Colon (tissue), 2 donors: ENCODE measurements around the gene STIM1.
"Not testable (repeated sequence)": the region's sequence is repeated elsewhere in the genome, so short reads cannot be mapped to it uniquely, and the experiment has no call there.

Experiments
- FAIRE-seq: peaks from 2 replicates; lab custom pipeline; 2012; peaks lifted over from hg19 to GRCh38; lab: Jason Lieb, UNC
- donor health status: control.
- donor health status: control.

The STIM1 gene

DNA sequence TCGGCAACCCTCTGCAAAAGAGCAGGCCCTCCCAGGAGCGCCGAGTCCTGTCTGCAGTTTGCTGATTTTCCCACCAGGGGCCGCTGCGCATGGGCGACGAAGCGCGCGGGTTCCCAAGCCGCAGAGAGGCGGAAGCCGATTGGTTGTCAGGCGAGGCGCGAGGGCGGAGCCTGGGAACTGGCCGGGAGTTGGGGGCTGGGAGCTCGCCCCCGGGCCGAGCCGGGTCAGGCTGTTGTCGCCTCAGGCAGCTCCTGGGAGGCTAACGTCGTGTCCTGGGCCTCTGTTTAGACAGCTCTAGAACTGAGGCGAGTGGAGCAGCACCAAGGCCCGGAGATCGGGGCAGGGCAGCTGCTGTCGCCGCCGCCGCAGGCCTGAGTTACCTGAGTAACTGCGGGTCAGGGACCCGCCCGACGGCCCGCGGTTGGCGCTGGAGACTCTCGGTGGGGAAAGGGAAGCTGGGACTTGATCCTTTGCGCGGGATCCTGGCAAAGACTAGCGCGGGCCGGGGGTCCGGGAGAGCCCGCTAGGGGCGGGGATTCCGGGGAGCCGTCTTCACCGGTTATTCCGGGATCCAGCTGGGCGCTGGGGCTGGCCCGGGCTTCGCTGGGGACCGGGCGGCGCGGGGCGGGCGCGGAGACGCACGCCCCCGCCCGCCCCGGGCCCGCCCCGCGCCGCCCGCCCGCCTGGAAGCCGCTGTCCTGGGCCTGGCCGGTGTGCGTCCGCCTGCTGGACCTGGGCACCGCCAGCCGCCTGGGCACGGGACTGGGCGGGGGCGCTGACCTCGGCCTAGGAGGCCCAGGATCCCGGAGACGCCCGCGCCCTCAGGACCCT is at the start of gene STIM1:
Gene STIM1 (plus strand): TSS at position 688 of the 831 bp plus-strand sequence. CDS start 607 bp downstream, outside the sequence.
- no peak for FAIRE-seq

DNA sequence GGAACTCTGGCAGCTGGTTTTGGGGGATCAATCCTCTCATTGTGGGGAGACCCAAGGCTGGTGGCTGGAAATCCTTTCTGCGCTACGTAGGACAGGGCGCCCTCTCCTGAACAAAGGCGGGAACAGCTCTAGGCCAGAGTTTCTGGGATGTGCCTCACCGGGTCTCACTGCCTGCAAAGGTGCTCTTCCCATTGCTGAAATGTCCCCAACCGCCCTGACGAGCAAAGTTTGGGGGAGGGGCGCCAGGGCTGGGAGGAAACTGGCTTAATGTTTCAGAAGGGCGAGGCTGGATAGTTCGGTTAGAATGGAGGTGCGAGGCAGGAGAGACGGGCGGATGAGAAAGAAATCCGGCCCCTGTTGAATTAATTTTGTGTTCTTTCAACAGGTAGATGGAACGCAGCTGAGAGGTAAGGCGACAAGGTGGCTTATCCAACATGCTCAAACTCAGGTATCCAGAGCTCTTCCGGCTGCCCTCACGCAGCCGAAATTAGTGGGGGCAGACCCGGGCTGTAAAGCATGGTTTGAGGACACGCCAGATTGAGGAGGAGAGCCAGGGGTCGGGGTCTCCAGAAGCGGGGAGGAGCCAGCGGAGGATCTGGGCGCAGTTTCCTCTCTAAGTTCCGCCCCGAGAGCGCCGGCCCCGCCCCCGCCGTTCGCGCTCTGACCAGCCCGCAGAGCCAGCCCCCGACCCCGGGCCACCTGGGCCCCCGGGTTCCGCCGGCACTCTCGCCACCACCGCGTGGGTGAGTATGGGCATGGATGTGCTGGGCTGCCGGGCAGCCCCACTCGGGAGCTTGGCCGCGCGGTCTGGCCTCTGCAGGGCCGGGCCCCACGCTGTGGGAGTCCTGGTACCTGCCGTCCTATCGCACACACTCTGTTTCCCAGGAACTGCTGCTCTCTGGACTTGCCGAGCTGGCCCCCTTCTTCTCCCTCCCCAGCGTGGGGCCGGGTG is 47.3 kb upstream of the STIM1 start, which contains the start of gene PGAP2:
Gene PGAP2 (plus strand): TSS at position 652 of the 952 bp plus-strand sequence. CDS start 2,700 bp downstream, outside the sequence.
- FAIRE-seq = no peak

DNA sequence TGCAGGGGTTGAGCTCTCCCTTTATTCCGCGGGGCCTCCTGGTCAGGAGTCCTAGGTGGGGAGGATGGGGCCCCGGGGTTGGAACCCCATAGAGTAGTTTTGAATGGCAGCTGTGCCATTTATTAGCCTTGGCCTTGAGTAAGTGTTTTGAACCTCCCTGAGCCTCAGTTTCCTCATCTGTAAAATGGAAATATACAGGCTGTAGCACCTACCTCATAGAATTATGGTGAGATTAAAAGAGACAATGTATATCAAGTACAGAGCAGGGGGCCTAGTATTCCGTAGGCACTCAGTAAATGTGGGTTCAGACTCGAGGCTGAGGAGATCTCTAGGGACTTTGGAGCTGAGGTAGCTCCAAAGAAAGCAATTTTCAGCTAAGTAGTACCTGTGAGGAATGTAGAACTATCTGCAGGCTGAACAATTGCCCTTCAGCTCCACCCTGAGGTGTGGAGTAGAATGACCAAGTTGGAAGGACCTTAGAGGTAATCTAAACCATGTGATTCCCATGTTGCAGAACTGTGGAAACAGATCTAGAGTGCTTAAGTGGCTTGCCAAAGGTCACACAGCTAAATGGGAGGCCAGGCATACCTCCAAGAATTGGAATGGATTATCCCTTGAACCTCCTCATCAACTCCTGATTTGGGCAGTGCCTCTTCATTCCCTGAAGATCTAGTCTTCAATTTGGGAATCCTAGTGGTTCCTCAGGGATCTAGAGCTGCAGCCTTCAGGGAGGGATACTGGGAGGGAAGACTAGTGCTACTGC is 46.4 kb upstream of the STIM1 start:
- FAIRE-seq = no peak

DNA sequence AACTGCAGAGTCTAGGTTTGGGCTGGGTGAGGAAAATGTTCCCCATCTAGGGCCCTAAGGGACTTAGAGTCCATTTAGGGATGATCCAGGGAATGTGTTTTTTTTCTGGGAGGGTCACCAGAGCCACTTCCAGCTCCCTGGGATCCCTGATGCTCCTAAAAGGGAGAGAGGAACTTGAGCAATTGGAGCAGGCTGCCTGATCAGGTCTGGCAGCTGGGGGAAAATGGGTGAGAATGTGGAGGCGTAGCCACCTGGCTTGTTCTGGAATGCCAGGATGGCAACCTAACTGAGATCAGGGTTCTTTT is 45.9 kb upstream of the STIM1 start:
- no peak for FAIRE-seq

DNA sequence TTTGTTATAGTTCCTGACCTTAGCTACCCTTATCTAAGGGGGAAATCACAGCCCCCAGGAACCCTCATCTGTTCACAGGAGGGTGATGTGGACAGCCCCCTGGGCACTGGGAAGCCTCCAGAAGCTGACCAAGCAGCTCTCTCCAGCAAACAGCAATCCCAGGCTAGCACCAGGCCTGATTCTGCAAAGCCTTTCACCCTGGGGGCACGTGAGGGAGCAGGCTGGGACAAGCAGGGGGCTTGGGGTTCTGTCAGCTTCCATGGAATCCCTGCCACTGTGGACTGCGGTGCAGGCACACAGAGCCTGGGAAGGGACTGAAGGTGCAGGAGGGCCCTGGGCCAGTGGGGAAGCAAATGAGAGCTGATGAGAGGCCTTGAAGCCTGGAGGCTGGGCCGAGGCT is 45.0 kb upstream of the STIM1 start:
- no peak for FAIRE-seq

DNA sequence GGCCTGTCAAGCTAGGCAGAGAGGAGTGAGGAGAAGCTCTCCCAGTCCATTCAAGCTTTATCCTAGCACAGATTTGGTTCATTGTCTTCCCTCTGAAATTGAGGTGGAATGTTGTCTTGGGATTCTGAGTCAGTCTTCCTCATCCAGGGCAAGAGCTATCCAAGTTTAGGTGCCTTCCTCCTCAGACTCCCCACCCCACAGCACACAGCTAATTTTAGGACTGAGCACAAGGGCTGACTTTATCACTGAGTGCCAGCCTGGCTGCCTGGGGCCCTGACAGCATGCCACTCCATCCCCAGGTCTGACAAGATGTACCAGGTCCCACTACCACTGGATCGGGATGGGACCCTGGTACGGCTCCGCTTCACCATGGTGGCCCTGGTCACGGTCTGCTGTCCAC is 44.5 kb upstream of the STIM1 start:
- FAIRE-seq = no peak

DNA sequence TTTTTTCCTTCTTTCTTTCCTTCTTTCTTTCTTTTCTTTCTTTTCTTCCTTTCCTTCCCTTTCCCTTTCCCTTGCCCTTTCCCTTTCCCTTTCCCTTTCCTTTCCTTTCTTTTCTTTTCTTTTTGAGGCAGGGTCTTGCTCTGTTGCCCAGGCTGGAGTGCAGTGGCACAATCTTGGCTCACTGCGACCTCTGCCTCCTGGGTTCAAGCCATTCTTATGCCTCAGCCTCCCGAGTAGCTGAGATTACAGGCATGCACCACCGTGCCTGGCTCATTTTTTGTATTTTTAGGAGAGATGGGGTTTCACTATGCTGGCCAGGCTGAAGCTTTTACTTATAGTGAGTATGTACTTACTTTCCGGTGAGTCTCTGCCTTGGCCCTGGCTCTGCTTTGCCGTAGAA is 40.6 kb upstream of the STIM1 start:
- not testable (repeated sequence) for FAIRE-seq

DNA sequence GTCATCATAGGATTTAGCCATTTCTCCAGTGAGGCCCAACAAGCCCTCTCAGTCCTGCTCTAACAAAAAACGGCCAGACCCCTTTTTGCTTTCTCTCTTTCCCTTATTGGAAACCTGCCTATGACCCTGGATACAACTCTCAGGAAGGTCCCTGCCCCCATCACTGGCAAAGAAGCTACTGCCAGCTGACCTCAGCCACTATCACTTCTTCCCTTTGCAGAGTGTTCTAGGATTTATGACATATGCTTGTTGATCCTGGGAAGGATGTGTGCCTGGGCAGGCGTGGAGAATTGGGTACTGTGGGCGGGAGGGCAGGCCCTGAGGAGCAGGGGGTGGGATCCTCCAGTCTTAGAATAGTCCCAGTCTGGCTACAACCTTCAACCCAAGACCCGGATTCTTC is 39.6 kb upstream of the STIM1 start:
- no peak for FAIRE-seq

DNA sequence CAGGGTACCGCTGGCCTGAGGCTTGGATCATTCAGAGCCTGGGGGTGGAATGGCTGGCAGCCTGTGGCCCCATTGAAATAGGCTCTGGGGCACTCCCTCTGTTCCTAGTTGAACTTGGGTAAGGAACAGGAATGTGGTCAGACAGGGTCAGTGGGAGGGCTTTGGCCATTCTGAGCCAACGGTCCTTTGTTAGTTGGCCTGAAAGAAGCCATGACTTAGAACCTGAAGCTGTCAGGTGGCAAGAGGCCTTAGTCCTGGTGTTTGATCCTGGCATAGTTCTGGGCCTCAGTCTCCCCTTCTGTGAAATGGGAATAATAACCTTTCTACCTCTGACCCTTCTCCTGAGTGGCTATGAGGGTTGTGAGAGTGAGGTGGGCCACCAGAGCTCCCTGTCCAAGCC is 38.8 kb upstream of the STIM1 start:
- no peak for FAIRE-seq

DNA sequence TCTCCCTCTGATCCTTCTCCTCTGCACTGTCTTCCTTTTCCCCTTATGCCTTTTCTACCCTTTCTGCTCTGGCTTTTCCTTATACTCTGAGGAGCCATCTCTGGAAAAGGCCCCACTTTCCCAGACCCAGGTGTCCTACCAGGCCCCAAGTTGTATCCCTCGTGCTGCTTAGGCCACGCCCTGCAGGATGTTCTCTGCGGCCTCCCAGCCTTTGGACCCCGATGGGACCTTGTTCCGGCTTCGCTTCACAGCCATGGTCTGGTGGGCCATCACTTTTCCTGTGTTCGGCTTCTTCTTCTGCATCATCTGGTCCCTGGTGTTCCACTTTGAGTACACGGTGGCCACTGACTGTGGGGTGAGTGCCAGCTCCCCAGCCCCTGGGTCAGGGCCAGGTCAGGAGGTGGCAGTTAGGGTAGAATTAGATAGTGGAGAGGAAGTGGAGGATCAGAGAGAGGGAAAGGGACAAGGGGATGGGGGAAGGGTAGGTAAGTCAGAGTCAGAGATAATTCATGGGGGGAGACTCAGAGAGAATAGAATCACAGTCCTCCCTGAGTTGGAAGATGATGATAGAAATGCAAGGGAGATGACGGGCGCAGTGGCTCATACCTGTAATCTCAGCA is 38.2 kb upstream of the STIM1 start:
- FAIRE-seq = no peak

DNA sequence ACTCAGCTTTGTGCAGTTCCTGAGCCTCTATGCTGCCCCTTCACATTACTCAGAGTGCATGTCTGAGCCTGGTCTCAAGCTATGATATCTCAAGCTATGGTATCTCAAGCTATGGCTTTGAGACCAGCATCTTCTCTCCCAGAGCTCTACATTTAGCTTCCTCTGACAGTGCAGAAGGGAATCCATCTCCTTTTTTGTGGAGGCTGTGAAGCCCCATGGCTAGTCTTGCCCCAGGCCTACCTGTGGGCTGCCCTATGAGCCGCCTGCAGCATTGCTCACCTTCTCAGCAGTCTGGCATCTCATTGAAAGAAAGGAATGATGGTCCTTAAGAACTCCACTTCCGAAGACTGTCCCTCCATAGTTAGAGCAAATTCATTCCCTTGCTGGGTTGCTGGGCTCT is 34.5 kb upstream of the STIM1 start:
- no peak for FAIRE-seq

DNA sequence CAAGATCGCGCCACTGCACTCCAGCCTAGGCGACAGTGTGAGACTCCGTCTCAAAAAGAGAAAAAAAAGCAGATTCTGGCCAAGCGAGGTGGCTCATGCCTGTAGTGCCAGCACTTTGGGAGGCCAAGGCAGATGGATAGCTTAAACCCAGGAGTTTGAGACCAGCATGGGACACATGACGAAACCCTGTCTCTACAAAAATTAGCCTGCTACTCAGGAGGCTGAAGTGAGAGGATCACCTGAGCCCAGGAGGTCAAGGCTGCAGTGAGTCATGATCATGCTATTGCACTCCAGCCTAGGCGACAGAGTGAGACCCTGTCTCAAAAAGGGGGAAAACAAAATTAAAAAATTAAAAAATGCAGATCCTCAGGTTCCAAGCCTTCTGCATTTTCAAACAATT is 33.2 kb upstream of the STIM1 start:
- no peak for FAIRE-seq

DNA sequence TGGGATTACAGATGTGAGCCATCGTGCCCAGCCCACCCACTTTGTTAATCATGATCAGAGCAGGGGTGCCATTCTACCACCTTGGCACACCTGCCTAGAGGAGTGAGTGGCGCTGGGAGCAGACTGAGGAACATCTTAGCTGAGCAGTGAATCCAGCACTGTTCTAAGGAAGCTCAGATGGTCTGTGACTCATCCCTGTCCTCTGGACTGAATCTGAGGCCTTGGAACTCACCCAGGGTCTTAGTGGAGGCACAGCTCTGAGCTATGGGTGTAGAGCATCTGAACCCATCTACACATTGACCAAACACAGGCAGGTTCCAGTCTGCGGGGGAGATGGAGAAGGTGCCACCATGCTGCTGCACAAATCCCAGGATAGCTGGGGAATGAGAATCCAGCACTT is 32.2 kb upstream of the STIM1 start:
- no peak for FAIRE-seq

DNA sequence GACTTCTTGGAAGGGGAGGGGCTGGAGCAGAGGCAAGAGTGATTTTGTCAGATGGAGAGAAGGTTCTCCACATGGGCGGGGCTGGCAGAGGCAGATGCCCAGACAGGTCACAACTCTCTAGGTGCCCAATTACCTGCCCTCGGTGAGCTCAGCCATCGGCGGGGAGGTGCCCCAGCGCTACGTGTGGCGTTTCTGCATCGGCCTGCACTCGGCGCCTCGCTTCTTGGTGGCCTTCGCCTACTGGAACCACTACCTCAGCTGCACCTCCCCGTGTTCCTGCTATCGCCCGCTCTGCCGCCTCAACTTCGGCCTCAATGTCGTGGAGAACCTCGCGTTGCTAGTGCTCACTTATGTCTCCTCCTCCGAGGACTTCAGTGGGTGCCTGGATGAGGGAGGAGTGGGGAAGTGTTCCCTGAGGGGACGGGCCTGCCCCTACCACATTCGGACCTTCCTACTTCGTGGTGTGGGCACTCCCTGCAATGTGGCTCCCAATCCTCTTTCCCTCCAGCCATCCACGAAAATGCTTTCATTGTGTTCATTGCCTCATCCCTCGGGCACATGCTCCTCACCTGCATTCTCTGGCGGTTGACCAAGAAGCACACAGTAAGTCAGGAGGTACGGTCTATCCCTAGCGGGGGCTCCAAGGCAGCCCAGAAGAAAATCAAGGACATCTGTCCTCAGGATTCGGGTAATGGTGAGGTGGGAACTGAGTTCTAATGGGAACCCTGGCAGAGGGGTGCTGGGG is 31.5 kb upstream of the STIM1 start:
- no peak for FAIRE-seq

DNA sequence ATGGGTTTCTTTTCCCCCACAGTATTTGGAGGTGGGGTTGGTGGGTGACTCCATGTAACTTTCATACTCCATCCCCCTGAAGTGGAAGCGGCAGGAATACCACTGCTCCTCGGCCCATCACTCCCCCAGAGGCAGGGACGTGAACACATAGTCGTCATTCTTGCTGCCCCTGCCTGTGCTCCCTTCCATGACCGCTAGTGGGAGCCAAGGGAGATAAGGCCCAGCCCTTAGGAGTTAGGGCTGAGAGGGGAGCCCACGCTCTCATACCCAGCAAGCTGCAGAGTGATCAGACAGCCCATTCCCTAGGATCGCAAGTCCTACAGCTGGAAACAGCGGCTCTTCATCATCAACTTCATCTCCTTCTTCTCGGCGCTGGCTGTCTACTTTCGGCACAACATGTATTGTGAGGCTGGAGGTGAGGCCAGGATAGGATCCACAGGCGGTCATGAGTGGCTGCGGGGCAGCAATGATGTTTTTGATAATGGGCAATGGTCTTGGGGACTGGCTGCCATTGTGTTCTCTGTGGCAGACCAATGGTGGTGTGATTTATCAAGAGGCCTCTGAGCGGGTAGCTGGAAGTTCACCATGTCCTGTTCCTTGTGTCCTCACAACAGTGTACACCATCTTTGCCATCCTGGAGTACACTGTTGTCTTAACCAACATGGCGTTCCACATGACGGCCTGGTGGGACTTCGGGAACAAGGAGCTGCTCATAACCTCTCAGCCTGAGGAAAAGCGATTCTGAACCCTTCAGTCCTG is 30.6 kb upstream of the STIM1 start:
- FAIRE-seq = no peak

DNA sequence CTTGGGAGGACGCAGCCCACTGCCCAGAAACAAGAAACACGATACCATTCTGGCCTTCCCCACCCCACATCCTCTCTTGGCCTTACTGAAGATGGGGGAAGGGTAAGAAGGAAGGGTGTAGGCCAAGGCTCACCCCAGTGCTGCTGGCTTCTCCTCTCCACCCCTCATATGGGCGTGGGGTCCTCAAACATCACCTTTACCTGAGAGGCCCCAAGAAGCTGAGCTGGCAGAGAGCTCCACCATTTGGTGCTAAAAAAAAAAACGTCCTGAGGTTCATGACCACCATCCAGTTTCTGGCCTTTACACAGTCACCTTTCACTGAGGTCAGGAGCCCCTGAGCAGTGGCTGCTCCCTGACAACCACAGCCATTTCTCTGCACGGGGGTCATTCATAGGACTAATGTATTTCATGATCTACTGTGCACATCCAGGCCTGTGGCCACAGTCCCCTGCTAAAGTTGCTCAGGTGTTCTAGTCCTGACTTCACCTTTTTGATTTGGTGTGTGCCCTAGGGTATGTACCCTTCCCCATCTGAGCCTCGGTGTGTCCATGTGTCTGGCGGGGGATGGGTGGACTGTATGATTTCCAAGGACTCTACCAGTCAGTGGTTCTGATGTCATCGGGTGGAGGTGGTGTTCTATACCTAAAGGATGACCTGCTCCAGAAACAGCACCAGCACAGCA is 29.9 kb upstream of the STIM1 start:
- FAIRE-seq = no peak

DNA sequence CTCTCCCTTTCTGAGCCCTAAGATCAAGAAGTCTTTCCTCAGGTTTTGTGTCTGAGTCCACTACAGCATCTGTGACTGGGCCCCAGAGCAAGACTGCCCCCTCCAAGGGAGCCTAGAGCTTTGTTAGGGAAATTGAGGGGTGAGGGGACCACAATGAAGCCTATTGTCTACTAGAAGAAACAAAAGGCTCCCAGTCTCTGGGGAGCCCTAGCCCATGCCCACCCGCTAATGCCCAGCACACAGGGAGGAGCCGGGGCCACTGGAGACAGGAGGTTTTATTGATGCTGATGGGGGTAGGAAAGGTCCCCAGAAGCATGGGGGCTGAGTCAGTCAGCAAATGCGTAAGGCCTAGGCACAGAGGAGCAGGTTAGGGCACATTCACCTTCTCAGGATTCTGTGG is 28.7 kb upstream of the STIM1 start:
- no peak for FAIRE-seq

DNA sequence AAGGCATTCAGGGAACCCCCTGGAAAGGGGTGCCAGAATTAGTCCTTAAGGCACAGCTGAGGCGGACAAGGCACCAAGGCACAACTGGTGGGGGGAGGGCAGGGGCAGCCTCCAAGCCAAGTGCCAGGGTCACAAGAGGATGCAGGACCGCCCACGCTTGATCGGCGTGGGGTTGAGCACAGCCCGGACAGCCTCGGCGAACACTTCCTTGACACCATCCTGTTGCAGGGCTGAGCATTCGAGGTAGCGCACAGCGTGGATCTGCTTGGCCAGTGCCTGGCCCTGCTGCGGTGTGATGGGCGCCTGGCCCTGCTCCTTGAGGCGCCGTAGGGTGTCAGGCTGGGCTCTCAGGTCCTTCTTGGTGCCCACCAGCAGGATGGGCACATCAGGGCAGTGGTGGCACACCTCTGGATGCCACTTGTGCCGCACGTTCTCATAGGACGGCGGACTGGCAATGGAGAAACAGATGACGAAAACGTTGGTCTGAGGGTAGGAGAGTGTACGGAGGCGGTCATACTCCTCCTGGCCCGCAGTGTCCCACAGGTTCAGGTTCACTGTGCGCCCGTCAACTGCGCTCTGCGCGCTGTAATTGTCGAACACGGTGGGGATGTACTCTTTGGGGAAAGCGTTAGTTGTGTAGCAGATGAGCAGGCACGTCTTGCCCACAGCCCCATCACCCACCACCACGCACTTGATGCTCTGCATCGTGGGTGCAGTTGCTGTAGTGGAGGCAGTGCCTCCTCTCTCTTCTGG is 27.9 kb upstream of the STIM1 start:
- FAIRE-seq = no peak

DNA sequence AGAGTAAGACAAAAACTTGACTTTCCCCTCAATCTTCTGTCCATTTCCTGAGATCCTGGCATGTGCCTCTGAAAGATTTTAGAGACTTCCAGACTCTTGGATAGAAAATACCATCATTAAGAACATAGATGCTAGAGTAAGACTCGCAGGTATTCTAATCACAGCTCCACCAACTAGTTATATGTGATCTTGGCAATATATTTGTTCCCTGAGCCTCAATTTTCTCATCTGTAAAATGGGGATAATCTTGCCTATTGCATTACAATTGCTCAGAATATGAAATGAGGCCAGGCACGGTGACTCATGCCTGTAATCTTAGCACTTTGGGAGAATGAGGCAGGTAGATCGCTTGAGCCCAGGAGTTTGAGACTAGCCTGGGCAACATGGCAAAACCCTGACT is 25.4 kb upstream of the STIM1 start:
- FAIRE-seq = no peak
